K562 (cell line): ENCODE measurements around the gene YLPM1. TPM values are rescaled to one million over a fixed set of nuclear protein-coding genes. Genes with fewer than 3 reads are reported as not detected.

Source experiments
- AFF1 ChIP-seq, 2 experiments: fragments of 450-650 bp; IDR thresholded peaks; 2 replicates each; pipeline ENCODE4 v1.6.1; 2018; ENCODE audit warnings: mild to moderate bottlenecking in 2 of 2, low read depth in 1 of 2; ENCODE audit not compliant: partially characterized antibody in 2 of 2
- CBFB ChIP-seq: sonication (generic); formaldehyde crosslinking; IDR thresholded peaks from 2 replicates; pipeline ENCODE4 v1.4.0; 2020; ENCODE audit warnings: mild to moderate bottlenecking, missing genetic modification reagents
- CBX1 ChIP-seq: sonication (generic); IDR thresholded peaks from 2 replicates; pipeline ENCODE4 v1.6.1; 2016; ENCODE audit warnings: antibody characterized with exemption, low read depth, mild to moderate bottlenecking
- E2F1 ChIP-seq: sonication (generic); formaldehyde crosslinking; IDR thresholded peaks from 2 replicates; pipeline ENCODE4 v1.8.1; 2023; ENCODE audit warnings: mild to moderate bottlenecking, missing genetic modification reagents, moderate library complexity
- EGR1 ChIP-seq: fragments of 450-650 bp; conservative IDR thresholded peaks from 2 replicates; pipeline ENCODE4 v1.6.1; 2017; ENCODE audit warnings: mild to moderate bottlenecking
- IRF9 ChIP-seq: fragments of 450-650 bp; IDR thresholded peaks from 2 replicates; pipeline ENCODE4 v1.6.1; 2016; ENCODE audit warnings: missing biosample characterization, missing genetic modification characterization
- KDM1A ChIP-seq, 2 experiments: fragments of 450-650 bp; IDR thresholded peaks; 2 replicates each; pipeline ENCODE4 v1.6.1; 2016; ENCODE audit warnings: mild to moderate bottlenecking in 2 of 2
- KDM2B ChIP-seq: fragments of 250-450 bp; sonication (Bioruptor Pico); IDR thresholded peaks from 2 replicates; pipeline ENCODE4 v1.8.0; 2021; ENCODE audit warnings: mild to moderate bottlenecking, moderate library complexity
- MCM5 ChIP-seq: fragments of 450-650 bp; IDR thresholded peaks from 2 replicates; pipeline ENCODE4 v1.6.1; 2016; ENCODE audit warnings: low read depth
- MTF1 ChIP-seq: fragments of 250-450 bp; sonication (Bioruptor Pico); IDR thresholded peaks from 2 replicates; pipeline ENCODE4 v1.9.0; 2021; ENCODE audit warnings: moderate library complexity, mild to moderate bottlenecking, inconsistent platforms, borderline replicate concordance
- NR3C1 ChIP-seq: sonication (generic); formaldehyde crosslinking; IDR thresholded peaks from 2 replicates; pipeline ENCODE4 v1.8.1; 2022; ENCODE audit warnings: missing genetic modification reagents
- PHF8 ChIP-seq: fragments of 200-600 bp; sonication (generic); IDR thresholded peaks from 2 replicates; pipeline ENCODE4 v1.6.1; 2012; ENCODE audit warnings: mixed run types, mild to moderate bottlenecking, inconsistent platforms, low read length, moderate library complexity, borderline replicate concordance
- POLR2AphosphoS5 ChIP-seq: IDR thresholded peaks from 2 replicates; pipeline ENCODE4 v1.6.1; 2011; ENCODE audit warnings: mild to moderate bottlenecking, low read depth, low read length, moderate library complexity; ENCODE audit not compliant: control insufficient read depth, insufficient read depth
- RB1 ChIP-seq: fragments of 450-650 bp; IDR thresholded peaks from 2 replicates; pipeline ENCODE4 v1.6.1; 2017; ENCODE audit warnings: low read depth, mild to moderate bottlenecking
- RNF219 ChIP-seq: fragments of 250-450 bp; sonication (Bioruptor Pico); IDR thresholded peaks from 2 replicates; pipeline ENCODE4 v1.5.0; 2022; ENCODE audit warnings: mild to moderate bottlenecking
- SIN3A ChIP-seq, 2 experiments: fragments of 150-350 bp in 1 of 2; IDR thresholded peaks; 2 replicates each; pipeline ENCODE4 v1.6.1; 2011 to 2016; ENCODE audit warnings: borderline replicate concordance in 2 of 2, low read depth in 2 of 2, low read length in 2 of 2, mild to moderate bottlenecking in 2 of 2, moderate library complexity in 2 of 2; ENCODE audit not compliant: control insufficient read depth in 1 of 2
- TCF3 ChIP-seq: sonication (generic); formaldehyde crosslinking; IDR thresholded peaks from 2 replicates; pipeline ENCODE4 v1.4.0; 2020; ENCODE audit warnings: mild to moderate bottlenecking, missing genetic modification reagents
- polyA plus RNA-seq, 8 experiments: library from polyadenylated mRNA; depleted of rRNA in 4 of 8; stranded (reverse) in 5 of 8; unstranded in 3 of 8; fragments of >200 nt; fragmentation: Nextera tagmentation in 2 of 8; fragmentation: Illumina TruSeq in 1 of 8; extraction: Ambion mirVana in 2 of 8; extraction: Trizol in 1 of 8; gene quantifications; 2 replicates each; pipeline versions ENCODE4 v1.2.1 to v1.2.3, GENCODE V29; 2011 to 2014; ENCODE audit warnings: inconsistent platforms in 1 of 8, missing spikeins in 1 of 8
- total RNA-seq, 7 experiments: library from RNA; depleted of rRNA in 6 of 7; stranded (reverse); fragments of >200 nt in 6 of 7; fragmentation: Illumina TruSeq in 2 of 7; extraction: Trizol in 2 of 7; gene quantifications; 2 replicates each; pipeline versions ENCODE4 v1.2.1 to v1.2.3, GENCODE V29; 2011 to 2021; ENCODE audit warnings: low replicate concordance in 1 of 7
- TF ChIP-seq, protein P1 (sequence below): fragments of 250-450 bp; sonication (Bioruptor Pico); IDR thresholded peaks from 2 replicates; pipeline ENCODE4 v1.5.0; 2021; ENCODE audit warnings: mild to moderate bottlenecking, borderline replicate concordance

YLPM1 gene
- total and polyA plus RNA-seq, 9 of the 15 experiments (the other 6 are each of a cell fraction or from before 2014, with no cell fraction given): 7.2 to 32.7 (median 14.6) TPM

DNA sequence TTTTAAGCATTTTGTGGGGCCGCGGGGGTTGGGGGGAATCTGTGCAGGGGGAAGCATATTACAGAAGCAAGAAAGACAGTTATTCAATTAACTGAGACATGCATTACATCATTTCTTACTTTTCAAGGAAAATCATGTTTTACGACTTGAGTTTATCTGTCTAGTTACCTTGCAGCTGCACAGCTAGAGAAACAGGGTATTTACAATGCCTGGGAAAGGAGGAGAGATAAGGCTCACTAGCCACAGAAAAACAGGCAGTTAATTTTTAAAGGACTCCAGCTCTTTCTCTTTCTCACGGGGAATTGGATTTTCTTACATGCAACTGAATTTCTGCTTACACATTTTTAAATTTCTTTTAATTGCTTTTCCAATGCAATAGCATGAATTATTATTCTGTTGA, 28.0 kb upstream of the YLPM1 start (continued):
- no peak for TF ChIP-seq IRF9 (tag)
- peak in 1 of 2 experiments; percentile 38 for TF ChIP-seq AFF1 (IDR thresholded peaks at IDR 0.05; ENCODE audit: low read depth in 1 of 2, partially characterized antibody in 2 of 2)
- TF ChIP-seq CBFB (CRISPR knock-in tag): no peak
- peak; percentile 53; the same call in 1 of the 2 replicates for TF ChIP-seq POLR2AphosphoS5
- TF ChIP-seq NR3C1: no peak
- TF ChIP-seq, protein P1, sequence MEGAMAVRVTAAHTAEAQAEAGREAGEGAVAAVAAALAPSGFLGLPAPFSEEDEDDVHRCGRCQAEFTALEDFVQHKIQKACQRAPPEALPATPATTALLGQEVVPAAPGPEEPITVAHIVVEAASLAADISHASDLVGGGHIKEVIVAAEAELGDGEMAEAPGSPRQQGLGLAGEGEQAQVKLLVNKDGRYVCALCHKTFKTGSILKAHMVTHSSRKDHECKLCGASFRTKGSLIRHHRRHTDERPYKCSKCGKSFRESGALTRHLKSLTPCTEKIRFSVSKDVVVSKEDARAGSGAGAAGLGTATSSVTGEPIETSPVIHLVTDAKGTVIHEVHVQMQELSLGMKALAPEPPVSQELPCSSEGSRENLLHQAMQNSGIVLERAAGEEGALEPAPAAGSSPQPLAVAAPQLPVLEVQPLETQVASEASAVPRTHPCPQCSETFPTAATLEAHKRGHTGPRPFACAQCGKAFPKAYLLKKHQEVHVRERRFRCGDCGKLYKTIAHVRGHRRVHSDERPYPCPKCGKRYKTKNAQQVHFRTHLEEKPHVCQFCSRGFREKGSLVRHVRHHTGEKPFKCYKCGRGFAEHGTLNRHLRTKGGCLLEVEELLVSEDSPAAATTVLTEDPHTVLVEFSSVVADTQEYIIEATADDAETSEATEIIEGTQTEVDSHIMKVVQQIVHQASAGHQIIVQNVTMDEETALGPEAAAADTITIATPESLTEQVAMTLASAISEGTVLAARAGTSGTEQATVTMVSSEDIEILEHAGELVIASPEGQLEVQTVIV: no peak
- no peak for TF ChIP-seq KDM2B
- no peak for TF ChIP-seq MCM5
- TF ChIP-seq E2F1 (CRISPR knock-in tag): no peak
- TF ChIP-seq RNF219 (CRISPR knock-in tag): no peak
- TF ChIP-seq PHF8: no peak
- no peak for TF ChIP-seq RB1
- peak; percentile 93 to 97 for TF ChIP-seq KDM1A (IDR thresholded peaks at IDR 0.05)
- no peak for TF ChIP-seq EGR1
- no peak for TF ChIP-seq CBX1
- no peak for TF ChIP-seq SIN3A (IDR thresholded peaks at IDR 0.05; ENCODE audit: borderline replicate concordance in 2 of 2, control insufficient read depth in 1 of 2, low read depth in 2 of 2, low read length in 2 of 2)
- TF ChIP-seq MTF1: no peak
- TF ChIP-seq TCF3 (CRISPR knock-in tag): peak; percentile 93
